Caco-2 (cell line): ENCODE measurements around the gene ASTN2. TPM values are rescaled to one million over a fixed set of nuclear protein-coding genes. Genes with fewer than 3 reads are reported as not detected.

Experiments
- BruUV-seq: library from RNA; stranded (reverse); fragments of 400-500 nt; replicated peaks from 2 replicates; lab custom pipeline; 2021; lab: Mats Ljungman, UMichigan
- CTCF ChIA-PET: fragments of 300-600 bp; sonication (Branson Sonifier 250); formaldehyde crosslinking; loops from one replicate; lab custom pipeline; 2022; ENCODE audit warnings: antibody characterized with exemption; lab: Charles Lee
- POLR2A ChIA-PET: fragments of 300-600 bp; sonication (Branson Sonifier 250); formaldehyde crosslinking; loops from one replicate; lab custom pipeline; 2022; ENCODE audit warnings: antibody characterized with exemption; lab: Charles Lee
- DNase-seq, 2 experiments: peaks; one replicate each; pipeline versions ENCODE4 v3.0.0 to v3.0.0-alpha.2; 2020 to 2022
- H3K27me3 ChIP-seq: replicated peaks from 2 replicates; pipeline ENCODE4 v1.6.0; 2011; ENCODE audit warnings: low read length; ENCODE audit not compliant: control insufficient read depth, insufficient read depth
- H3K36me3 ChIP-seq: 2 replicates; pipeline ENCODE4 v1.5.1; 2011; ENCODE audit warnings: low read length; ENCODE audit not compliant: control insufficient read depth, insufficient read depth
- H3K4me1 ChIP-seq: fragments of 250-450 bp; sonication (Bioruptor Pico); 2 replicates; pipeline ENCODE4 v1.5.1; 2020; ENCODE audit warnings: mild to moderate bottlenecking
- H3K4me3 ChIP-seq: 2 replicates; pipeline ENCODE4 v1.5.1; 2011; ENCODE audit warnings: low read depth, mild to moderate bottlenecking, control low read depth, low read length
- H3K9me3 ChIP-seq: fragments of 250-450 bp; sonication (Bioruptor Pico); 2 replicates; pipeline ENCODE4 v1.5.1; 2020; ENCODE audit warnings: mild to moderate bottlenecking, moderate library complexity
- H3K27ac Mint-ChIP-seq: one replicate; pipeline ENCODE4 v1.8.0; 2022; ENCODE audit warnings: mixed read lengths; ENCODE audit not compliant: unreplicated experiment
- H3K27me3 Mint-ChIP-seq: one replicate; pipeline ENCODE4 v1.8.0; 2022; ENCODE audit warnings: mixed read lengths; ENCODE audit not compliant: insufficient read depth, unreplicated experiment
- H3K36me3 Mint-ChIP-seq: one replicate; pipeline ENCODE4 v1.8.0; 2022; ENCODE audit warnings: mild to moderate bottlenecking, mixed read lengths; ENCODE audit not compliant: insufficient read depth, unreplicated experiment
- H3K4me1 Mint-ChIP-seq: one replicate; pipeline ENCODE4 v1.8.0; 2022; ENCODE audit warnings: low read depth, mixed read lengths; ENCODE audit not compliant: unreplicated experiment
- H3K4me3 Mint-ChIP-seq: one replicate; pipeline ENCODE4 v1.8.0; 2022; ENCODE audit warnings: mild to moderate bottlenecking, moderate library complexity, mixed read lengths; ENCODE audit not compliant: unreplicated experiment
- H3K9me3 Mint-ChIP-seq: one replicate; pipeline ENCODE4 v1.8.0; 2022; ENCODE audit warnings: mixed read lengths; ENCODE audit not compliant: unreplicated experiment
- intact Hi-C: fragments of 100-400 bp; cut with micrococcal nuclease; formaldehyde crosslinking; loops from one replicate; pipeline ENCODE4 v1.10.0; 2022; ENCODE audit not compliant: unreplicated experiment
- total RNA-seq: library from RNA; stranded (reverse); gene quantifications from 2 replicates; pipeline ENCODE4 v1.2.3, GENCODE V29; 2022
- TF ChIP-seq, protein P1 (sequence below), 2 experiments: fragments of 200-600 bp in 1 of 2; IDR thresholded peaks; 1 replicate in 1 of 2; 2 replicates in 1 of 2; pipeline versions ENCODE4 v1.5.1 to v1.8.0; 2011 to 2022; ENCODE audit warnings: antibody characterized with exemption in 1 of 2, control low read depth in 1 of 2, inconsistent platforms in 1 of 2, low read depth in 1 of 2, low read length in 1 of 2, mild to moderate bottlenecking in 1 of 2, moderate library complexity in 1 of 2; ENCODE audit not compliant: insufficient read depth in 1 of 2, severe bottlenecking in 1 of 2, unreplicated experiment in 1 of 2

The ASTN2 gene
- total RNA-seq, 1 experiment from 2014 or later, result 12.7 TPM

DNA sequence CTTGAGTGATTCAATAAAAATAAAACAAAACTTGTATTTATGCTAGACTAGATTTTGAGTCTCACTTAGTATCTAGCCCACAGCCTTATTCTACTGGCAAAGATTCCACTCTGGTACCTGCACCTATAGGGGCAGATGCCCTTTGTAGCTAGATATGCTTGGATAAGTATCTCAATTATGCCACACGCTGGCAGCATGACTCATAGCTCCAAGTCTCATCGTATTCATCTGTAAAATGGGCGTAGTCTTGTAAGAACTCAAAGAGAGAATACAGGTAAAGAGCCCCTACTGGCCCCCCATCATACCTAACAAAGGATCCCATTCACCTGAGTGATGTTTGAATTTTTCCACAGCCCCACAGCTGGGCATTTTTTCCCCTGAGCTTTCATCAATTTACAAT, 45.9 kb upstream of the ASTN2 start:
- Mint-ChIP-seq H3K27me3 (peaks cover 7% of the 10 kb centered on the region), H3K9me3 (no peaks in the 10 kb centered on the region), H3K4me1 (no peaks in the 10 kb centered on the region), H3K4me3 (no peak overlapping the region), H3K36me3 (no peaks in the 10 kb centered on the region), H3K27ac (no peak overlapping the region)
- BruUV-seq, result no TSS peak
- H3K4me1 ChIP-seq, result no peaks in the 10 kb centered on the region
- ChIA-PET POLR2A (no interaction called here), CTCF (no interaction called here)
- intact Hi-C loops, result no loop called here
- no peaks in the 10 kb centered on the region for H3K9me3 ChIP-seq
- H3K27me3 ChIP-seq, result no peaks in the 10 kb centered on the region; the same call in 1 of the 2 replicates
- TF ChIP-seq, protein P1, sequence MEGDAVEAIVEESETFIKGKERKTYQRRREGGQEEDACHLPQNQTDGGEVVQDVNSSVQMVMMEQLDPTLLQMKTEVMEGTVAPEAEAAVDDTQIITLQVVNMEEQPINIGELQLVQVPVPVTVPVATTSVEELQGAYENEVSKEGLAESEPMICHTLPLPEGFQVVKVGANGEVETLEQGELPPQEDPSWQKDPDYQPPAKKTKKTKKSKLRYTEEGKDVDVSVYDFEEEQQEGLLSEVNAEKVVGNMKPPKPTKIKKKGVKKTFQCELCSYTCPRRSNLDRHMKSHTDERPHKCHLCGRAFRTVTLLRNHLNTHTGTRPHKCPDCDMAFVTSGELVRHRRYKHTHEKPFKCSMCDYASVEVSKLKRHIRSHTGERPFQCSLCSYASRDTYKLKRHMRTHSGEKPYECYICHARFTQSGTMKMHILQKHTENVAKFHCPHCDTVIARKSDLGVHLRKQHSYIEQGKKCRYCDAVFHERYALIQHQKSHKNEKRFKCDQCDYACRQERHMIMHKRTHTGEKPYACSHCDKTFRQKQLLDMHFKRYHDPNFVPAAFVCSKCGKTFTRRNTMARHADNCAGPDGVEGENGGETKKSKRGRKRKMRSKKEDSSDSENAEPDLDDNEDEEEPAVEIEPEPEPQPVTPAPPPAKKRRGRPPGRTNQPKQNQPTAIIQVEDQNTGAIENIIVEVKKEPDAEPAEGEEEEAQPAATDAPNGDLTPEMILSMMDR (IDR thresholded peaks at IDR 0.05; ENCODE audit: insufficient read depth in 1 of 2, low read depth in 1 of 2, low read length in 1 of 2, severe bottlenecking in 1 of 2, unreplicated experiment in 1 of 2), result no peak
- no peak for DNase-seq
- H3K36me3 ChIP-seq, result no peaks in the 10 kb centered on the region
- no peak overlapping the region for H3K4me3 ChIP-seq

DNA sequence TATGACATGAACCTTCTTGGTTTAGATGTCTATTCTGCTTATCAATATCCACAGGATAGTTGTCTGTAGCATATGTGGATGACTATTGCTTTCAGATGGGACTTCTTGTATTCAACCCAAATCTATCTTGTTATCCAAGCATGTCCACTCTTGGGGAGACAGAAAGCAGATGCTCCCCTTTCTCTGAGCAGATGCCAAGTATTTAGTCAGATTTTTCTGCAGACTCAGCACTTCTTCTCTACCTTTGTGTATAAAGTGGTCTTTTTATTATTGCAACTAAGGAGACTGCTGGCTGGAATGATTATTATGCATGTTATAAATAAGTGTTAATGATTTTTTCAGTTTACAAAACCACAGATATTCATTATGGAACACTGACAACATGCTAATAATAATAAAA, 45.1 kb upstream of the ASTN2 start:
- no peaks in the 10 kb centered on the region for H3K4me1 Mint-ChIP-seq
- no peak overlapping the region for H3K4me3 Mint-ChIP-seq
- H3K36me3 Mint-ChIP-seq, result no peaks in the 10 kb centered on the region
- intact Hi-C loops, result no loop called here
- H3K36me3 ChIP-seq, result no peaks in the 10 kb centered on the region
- CTCF ChIA-PET, result no interaction called here
- POLR2A ChIA-PET, result no interaction called here
- no peaks in the 10 kb centered on the region for H3K9me3 Mint-ChIP-seq
- BruUV-seq, result no TSS peak
- peaks cover 7% of the 10 kb centered on the region for H3K27me3 Mint-ChIP-seq
- H3K9me3 ChIP-seq, result no peaks in the 10 kb centered on the region
- H3K27me3 ChIP-seq, result no peaks in the 10 kb centered on the region
- TF ChIP-seq, protein P1 (IDR thresholded peaks at IDR 0.05; ENCODE audit: insufficient read depth in 1 of 2, low read depth in 1 of 2, low read length in 1 of 2, severe bottlenecking in 1 of 2, unreplicated experiment in 1 of 2), result no peak
- H3K4me3 ChIP-seq, result no peak overlapping the region
- H3K4me1 ChIP-seq, result no peaks in the 10 kb centered on the region
- DNase-seq, result no peak
- no peak overlapping the region for H3K27ac Mint-ChIP-seq

- Mint-ChIP-seq H3K4me3 (no peak overlapping the region), H3K27ac (no peak overlapping the region), H3K36me3 (no peaks in the 10 kb centered on the region), H3K4me1 (no peaks in the 10 kb centered on the region), H3K9me3 (no peaks in the 10 kb centered on the region), H3K27me3 (peaks cover 6% of the 10 kb centered on the region)
- CTCF ChIA-PET, result no interaction called here
- intact Hi-C loops, result no loop called here
- TF ChIP-seq, protein P1 (IDR thresholded peaks at IDR 0.05; ENCODE audit: insufficient read depth in 1 of 2, low read depth in 1 of 2, low read length in 1 of 2, severe bottlenecking in 1 of 2, unreplicated experiment in 1 of 2), result no peak
- Histone ChIP-seq H3K36me3 (no peaks in the 10 kb centered on the region), H3K27me3 (no peaks in the 10 kb centered on the region), H3K4me1 (no peaks in the 10 kb centered on the region), H3K9me3 (no peaks in the 10 kb centered on the region), H3K4me3 (no peak overlapping the region)
- BruUV-seq, result no TSS peak
- DNase-seq, result no peak
- POLR2A ChIA-PET, result no interaction called here
Measured at GRCh38 chr9:117458066-117458465, 43.2 kb upstream of the ASTN2 start.
